Measurements from ENCODE around the gene TRIP11.
"Not testable (repeated sequence)": the region's sequence is repeated elsewhere in the genome, so short reads cannot be mapped to it uniquely, and the experiment has no call there.

TRIP11 gene

DNA sequence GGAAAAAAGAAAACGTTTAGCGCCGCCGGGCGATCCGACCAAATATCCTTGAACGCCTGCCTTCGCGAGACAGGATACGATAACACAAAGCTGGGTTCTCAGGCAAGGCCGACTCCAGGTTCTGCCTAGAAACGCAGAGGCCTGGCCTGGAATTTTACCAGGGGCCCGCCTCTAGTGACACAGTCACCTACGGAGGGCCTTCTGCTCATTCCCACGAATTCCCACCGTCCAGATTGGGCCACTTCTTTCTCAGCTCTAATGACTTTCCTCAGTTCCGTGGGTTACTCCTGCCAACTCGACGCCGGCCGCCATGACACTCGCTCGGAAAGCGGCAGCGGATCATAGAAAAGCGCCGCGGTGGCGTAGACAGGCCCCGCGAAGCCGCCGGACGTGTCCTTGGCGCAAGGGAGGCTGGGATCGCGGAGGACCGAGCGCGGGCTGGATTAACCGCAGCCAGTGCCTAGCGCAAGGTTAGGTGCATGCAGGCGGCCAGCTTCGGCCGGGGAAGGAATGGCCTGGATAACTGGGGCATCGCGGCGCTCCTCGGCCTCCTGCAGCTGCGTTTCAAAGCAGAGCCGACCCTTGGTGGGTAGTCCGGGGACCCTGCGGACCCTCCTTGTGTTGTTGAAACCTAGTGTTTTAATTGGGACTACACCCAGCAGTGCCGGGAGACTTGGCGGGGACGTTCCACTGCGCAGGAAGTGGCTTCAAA lies at the start of gene TRIP11:
TRIP11 (minus strand) TSS at position 341 of the 712 bp plus-strand sequence. CDS start 374 bp downstream, outside the sequence.
- peak; percentile 95 for DNase-seq

DNA sequence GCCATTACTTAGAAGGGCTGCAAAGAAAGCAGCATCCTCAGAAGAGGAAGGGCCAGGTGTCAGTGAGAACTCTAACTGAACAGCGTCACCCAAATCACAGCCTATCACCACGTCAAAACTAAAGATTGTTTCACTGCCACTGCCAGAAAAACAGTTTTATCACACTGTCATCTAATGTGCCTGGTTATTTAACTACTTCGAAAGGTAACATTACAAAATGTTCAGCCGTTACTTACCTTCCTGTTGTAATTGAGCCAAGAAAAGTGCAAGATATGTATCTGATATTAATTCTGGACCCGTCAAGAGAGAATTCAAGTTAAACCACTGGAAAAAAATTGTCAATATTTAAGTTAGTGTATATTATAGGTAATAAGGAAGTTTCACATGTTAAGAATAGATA lies 48.6 kb upstream of the TRIP11 start:
- DNase-seq: no peak

DNA sequence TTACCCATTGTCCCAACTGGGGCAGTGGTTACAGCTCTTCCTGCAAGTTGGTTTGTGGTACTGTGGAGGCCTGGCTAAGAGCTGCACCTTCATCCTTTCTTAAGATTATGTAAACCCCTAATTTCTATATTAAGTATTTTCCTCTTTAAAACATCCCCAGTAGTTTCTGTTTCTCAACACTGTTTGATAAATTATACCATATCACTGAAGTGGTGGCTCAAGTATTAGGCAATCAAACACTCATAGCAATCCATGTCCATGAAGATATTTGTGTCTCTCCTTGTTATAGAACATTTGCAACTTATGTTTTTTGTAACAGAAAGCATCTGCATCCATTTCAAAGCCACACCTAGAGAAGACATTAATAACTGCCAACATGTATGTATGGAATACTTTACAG lies 34.7 kb upstream of the TRIP11 start:
- no peak for DNase-seq

DNA sequence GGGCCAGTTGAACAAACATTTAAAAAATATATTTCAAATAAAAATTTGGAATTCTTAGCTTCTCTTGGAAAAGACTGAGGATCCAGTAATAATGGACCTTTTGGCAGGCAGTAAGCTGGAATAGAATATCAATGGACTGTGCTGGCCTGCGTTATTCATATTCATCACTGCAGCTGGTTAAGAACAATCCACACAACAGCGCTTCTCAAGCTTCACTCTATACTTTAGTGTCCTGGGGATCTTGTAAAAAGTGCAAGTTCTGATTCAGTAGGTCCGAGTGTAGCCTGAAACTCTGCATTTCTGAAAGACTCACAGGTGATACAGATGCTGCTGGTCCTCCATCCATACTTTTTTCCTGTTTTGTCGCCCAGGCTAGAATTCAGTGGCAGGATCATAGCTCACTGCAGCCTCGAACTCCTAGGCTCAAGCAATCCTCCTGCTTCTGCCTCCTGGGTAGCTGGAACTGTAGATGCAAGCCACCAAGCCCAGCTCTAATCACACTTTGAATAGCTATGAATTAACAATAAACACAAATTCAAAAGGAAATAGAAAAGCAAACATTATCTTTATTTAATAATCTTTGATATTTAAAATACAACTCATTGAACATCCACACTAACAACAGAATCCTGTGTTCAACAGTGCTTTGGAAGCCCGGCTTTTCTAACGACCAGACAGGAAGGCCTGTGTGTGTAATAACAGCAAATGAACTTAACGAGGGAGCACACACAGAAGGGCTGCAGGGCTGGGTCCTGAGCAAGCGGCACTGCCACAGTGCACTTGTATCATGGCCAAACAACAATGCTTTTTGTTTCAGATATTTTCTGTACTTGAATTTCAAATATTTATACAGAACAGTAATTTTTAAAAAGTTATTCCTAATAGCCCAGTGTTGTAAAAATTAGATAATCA lies 18.4 kb upstream of the TRIP11 start:
- DNase-seq: no peak

DNA sequence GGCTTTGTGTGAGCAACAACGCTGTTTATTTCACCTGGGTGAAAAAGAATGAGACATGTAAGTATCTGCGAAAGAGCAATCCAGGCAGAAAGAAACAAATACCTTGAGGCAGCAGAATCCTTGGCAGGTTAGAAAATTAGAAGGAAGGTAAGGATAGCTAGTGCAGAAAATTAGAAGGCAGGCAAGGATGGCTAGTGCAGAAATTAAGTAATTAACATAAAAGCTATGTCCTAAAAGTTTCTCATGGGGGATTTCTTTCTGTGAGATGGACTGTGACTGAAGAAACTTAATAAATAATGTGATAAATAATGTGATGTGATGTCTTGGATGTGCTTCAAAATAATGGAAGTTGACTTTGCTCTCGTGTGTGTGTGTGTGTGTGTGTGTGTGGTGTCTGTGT lies 9.9 kb upstream of the TRIP11 start:
- no peak for DNase-seq

DNA sequence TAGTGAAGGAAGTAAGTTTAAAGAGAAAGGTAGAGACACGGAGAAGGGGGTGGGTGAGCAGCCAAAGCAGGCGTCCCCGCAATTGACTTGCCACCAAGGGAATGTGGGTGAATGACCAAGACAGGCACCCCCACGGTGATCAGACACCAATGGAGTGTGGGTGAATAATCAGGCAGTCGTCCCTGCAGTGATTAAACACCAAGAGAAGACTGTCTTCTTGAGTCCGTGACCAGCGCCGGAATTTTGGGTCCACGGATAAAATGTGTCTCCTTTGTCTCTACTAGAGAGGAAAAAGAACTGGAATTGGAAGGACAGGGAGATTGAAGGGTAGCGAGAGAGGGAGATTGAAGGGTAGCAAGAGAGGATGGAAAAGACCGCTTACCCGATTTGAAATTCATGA lies 9.4 kb upstream of the TRIP11 start:
- DNase-seq: not testable (repeated sequence)

DNA sequence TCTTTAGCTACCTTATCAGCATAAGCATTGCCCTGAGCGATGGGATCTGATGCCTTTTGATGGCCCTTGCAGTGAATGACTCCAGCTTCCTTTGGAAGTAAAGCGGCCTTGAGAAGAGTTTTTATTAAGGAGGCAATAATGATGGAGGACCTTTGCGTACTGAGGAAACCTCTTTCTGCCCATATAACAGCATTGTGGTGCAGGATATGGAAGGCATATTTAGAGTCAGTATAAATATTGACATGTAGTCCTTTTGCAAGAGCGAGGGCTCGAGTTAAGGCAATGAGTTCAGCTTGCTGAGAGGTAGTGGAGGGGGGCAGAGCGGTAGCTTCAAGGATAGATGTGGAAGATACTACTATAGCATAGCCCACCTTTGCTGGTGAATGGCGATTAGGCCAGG lies 6.0 kb upstream of the TRIP11 start:
- not testable (repeated sequence) for DNase-seq

DNA sequence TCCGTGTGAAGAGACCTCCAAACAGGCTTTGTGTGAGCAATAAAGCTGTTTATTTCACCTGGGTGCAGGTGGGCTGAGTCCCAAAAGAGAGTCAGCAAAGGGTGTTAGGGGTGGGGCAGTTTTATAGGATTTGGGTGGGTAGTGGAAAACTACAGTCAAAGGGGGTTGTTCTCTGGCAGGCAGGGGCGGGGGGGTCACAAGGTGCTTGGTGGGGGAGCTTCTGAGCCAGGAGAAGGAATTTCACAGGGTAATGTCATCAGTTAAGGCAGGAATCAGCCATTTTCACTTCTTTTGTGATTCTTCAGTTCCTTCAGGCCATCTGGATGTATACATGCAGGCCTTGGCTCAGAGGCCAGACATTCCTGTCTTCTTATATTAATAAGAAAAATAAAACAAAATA lies 1.9 kb upstream of the TRIP11 start:
- not testable (repeated sequence) for DNase-seq

DNA sequence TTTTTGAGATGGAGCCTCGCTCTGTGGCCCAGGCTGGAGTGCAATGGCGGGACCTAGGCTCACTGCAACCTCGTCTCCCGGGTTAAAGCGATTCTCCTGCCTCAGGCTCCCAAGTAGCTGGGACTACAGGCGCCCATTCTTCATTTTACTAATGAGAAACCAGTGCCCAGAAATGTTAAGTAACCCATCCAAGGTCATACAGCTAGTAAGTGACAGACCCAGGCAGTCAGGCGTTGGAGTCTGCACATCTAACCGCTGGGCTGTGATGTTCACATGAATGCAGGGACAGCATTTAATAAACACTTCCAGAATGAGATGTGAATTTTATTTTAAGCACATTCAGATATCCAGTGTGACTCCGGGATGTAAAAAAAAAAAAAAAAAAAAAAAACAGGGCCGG lies 1.3 kb upstream of the TRIP11 start:
- no peak for DNase-seq

DNA sequence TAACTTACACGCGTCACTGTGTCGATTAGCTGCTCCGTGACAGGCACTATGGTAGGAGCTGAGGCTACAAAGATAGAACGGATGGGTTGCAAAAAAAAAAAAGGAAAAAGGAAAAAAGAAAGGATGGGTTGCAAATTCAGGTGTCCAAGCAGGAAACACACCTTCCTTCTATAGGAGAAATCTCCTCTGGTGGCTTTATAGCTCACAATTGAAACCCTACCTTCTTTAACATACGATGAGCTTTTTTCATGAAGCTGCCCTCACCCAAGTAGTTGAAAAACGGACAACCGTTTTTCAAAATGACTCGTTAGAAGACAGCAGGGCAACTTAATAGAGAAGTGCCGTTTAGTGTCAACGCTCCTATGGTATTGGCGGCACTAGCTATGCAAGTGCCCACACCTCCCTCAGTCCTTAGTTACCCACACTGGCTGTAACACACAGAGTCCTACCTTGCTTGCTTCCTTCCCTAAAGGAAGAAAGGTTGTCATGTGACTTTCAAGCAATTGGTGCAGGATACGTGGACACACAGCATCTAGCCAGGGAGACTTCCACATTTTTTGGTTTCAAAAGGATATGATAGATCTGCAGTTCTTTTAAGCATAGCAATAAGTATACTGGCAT lies 682 bp upstream of the TRIP11 start:
- peak; percentile 7 for DNase-seq

DNA sequence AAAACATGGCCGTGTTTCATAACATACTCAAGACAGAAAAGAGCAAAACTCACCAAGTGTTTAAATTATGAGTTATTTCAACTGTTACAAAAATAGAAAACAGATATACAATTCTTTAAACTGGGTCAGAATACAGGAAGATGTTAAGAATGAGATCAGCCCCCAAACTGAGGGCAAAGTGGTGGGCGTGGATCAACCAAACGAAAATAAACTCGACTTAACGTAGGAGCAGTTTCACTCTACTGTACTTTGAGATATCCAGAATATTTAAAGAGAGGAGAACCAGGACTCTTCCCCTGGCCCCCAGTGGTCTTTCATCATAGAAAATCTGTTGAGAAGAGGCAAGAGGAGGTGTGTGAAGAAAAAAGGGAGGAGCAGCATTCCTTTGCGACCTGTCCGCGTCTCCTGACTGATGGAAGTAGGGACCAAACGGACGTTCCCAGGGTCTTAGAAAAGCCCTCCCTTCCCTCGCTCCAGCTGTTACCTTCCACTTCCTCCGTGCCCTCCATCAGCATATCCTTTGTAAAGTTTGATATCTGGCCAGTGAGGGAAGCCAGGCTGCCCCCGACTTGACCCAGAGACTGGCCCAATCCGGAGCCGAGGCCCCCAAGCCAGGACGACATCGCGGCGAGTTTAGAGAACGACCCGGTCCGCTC lies 668 bp downstream of the TRIP11 start:
- no peak for DNase-seq

DNA sequence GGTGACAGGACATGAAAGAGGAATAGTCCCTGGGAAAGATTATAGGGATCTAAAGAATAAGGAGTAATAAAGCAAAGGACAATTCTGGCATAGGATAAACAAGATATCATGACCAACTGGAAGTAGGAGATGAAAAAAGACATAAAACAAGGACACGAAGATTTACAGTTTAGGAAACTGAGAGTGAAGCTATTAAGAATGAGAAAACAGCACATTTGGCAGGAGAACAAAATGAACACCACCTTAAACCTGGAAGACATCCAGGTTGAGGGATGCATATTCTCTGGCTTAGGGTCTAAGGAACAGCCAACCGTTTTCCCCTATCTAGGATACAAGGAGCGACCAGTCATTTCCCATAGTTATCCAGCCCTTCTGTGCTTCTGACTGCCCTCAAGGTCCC lies 1.9 kb downstream of the TRIP11 start:
- DNase-seq: no peak

DNA sequence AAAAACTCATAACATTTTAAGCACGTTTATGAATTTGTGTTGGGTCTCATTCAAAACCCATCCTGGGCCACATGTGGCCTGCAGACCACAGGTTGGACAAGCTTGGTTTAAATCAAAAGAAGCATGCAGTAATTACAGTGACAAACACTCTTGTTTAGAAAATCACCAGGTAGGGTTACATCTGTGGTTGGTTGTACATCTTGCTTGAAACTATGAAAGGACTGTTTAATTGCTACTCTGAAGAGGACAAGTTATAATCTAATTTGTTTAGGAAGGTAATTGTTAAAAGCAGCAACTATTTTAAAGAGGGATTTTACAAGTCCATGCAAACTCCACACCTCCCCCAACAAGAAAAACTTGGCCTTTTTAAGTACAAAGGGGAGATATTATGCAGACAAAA lies 4.0 kb downstream of the TRIP11 start:
- DNase-seq: no peak

DNA sequence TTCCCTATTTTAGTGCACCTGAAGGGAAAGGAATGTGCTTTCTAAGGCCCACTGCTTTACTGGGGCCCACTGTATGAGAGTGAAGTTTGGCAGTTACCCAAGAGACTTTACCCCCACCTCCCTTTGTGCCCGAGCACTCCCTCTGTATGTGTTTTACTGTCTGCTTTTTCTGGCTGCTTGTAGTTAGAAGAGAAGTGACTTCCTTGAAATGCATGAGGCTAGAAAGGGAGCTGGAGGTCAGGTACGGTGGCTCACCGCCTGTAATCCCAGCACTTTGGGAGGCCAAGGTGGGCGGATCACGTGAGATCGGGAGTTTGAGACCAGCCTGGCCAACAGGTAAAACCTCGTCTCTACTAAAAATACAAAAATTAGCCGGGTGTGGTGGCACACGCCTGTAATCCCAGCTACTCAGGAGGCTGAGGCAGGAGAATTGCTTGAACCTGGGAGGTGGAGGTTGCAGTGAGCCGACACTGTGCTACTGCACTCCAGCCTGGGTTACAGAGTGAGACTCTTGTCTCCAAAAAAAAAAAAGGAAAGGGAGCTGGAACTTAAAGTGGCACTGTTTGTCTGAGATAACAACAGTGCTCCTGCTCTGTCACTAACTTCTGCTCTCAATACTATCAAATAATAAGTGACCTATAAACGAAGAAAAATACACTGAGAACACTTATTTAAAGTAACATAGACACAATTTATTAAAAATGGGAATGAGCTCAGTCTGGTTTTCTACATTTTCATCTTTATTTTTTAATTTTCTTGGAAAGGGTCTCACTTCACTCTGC lies 5.8 kb downstream of the TRIP11 start:
- no peak for DNase-seq

DNA sequence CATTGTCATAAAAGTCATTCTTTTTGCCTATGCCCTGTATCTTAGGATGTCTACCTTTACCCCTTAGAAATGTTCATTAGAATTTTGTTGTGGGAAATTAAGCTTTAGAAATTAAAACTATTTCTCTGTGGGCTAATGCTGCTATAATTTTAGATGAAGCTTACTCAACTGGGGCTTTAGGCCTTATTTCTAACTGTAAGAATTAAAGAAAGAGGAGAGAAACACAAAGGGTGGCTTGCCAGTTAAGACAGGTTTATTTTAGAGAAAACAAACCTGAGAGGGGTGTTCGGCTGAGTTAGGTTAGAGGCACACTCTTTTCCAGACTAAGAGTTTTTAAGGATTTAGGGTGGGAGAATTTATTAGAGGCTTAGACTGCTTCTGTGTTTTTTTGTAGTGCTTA lies 6.4 kb downstream of the TRIP11 start:
- DNase-seq: no peak

DNA sequence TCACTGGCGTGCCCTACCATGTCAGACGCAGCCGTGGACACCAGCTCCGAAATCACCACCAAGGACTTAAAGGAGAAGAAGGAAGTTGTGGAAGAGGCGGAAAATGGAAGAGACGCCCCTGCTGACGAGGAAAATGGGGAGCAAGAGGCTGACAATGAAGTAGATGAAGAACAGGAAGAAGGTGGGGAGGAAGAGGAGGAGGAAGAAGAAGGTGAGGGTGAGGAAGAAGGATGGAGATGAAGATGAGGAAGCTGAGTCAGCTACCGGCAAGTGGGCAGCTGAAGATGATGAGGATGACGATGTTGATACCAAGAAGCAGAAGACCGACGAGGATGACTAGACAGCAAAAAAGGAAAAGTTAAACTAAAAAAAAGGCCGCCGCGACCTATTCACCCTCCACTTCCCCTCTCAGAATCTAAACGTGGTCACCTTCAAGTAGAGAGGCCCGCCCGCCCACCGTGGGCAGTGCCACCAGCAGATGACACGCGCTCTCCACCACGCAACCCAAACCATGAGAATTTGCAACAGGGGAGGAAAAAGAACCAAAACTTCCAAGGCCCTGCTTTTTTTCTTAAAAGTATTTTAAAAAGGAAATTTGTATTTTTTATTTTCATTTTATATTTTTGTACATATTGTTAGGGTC lies 13.2 kb downstream of the TRIP11 start:
- no peak for DNase-seq

DNA sequence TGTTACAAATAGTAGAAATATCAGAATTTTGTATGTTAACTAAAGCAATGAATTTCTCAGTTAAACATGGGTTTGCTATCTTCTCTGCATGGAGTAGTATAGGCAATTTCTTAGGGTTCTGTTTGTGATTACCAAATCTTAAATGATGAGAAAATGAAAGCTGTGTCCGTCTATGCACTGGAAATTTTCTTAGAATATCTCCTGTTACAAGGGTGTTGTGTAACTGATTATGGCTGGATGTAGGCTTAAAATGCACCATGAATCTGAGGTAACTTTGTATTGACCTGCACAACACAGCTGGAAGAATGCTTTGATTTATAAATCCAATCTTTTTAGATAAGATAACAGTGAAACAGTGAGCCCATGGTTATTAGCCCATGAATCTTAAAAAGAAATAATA lies 17.8 kb downstream of the TRIP11 start:
- no peak for DNase-seq

DNA sequence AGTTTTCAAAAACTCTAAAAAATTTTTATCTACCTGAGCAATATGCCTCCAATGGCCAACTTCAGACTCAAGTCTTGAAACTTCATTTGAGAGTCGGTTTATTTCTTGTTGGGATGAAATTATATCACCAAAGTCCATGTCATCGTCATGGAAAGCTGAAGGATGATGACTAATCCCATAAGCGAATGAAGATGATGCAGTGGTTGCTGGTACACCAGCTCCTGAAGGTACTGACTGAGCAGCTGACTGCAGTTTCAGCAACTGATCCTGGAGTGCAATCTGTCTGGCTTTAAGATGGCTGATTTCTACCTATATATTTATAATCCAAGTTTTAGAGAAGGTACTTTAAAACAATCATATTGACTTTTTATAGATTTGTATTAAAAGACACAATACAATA lies 18.3 kb downstream of the TRIP11 start:
- no peak for DNase-seq

DNA sequence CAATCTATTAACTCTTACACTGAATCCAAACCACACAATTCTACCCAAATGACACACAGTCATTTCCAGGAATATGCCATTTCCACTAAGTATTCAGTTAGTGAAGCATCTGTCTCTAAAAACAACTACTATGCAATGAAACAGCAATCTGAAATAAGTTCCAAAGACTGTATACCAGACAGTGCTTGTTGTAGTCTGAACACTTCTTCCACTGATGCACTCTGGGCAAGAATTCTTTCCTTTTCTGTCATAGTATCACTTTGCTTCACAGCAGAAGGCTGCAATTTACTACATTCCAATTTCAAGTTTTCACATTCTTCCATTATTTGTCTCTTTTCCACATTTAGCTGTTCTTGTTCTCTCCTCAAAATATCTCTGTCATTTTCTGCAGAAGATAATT lies 25.8 kb downstream of the TRIP11 start:
- DNase-seq: no peak

DNA sequence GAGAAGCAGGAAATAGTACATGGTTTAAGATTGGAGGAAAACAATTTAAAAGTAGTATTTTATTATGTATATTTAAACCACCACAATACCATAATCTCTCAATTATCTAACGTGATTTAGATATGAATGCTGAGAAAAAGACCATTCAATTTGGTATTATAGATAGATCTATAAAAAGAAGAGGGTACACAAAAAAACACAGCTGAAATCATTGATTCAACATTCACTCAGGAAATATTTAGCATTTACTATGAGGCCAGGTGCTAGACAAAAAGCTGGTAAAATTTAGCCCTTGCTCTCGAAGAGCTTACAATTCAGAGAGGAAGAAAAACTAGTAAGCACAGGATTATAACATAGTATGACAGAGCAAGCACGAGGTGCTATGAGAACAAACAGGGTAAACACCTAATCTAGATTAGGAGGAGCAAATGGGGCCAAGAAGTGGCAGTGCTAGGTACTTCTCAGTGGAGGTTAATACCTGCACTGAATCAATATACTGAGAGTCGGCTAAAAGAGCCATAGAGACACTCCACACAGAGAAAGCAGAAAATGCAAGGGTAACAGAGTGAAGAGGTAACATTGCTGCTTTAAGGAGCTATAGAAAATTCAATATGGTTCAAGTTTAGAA lies 27.6 kb downstream of the TRIP11 start:
- no peak for DNase-seq

DNA sequence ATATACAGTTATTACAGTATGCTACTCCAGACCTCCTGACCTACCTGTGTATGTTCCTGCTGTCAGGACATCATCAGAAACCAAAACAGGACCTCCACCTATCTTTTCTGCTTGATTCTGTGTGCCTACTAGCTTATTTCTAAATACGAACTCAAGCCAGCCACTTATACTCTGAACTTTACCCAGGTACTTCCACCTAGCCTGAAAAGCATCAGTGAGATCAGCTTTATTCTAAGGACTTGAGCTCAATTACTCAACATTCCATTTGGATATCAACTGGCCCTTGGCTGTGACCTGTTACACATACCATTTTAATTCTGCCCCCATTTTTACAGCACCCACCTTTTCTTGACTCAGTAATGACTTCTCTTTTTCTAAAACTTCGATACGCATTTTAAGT lies 29.2 kb downstream of the TRIP11 start:
- no peak for DNase-seq

Measured in CD4-positive, alpha-beta T cell treated with Interleukin-6 for 4 hours (primary cell).